Right forelimb (tissue), 1 donor: ENCODE data around the gene PGK2.
"Not testable (repeated sequence)": the region's sequence is repeated elsewhere in the genome, so short reads cannot be mapped to it uniquely, and the experiment has no call there.

Experiments used
- DNase-seq: peaks from one replicate; pipeline ENCODE4 v3.0.0-alpha.2; 2018

PGK2 gene

DNA sequence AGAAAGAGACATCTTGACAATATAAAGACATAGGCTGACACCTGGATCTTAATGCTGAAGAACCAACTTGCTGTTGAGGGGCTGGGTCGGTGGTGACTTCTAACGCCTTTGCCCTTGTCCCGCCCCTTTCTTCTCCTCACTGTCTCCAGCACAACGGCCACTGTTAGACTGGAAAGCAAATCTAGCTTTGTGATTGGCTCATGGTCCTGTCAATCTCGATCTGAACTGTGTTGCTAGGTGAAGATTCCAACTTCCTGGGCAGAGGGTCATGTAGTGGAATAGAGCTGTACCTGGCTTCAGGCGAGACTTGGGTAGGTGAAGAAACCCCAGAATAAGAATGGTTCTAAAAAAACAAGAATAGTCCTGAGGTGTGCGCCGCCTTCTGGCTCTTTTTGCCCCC lies at the start of gene PGK2:
Gene PGK2, minus strand, starts transcription at position 110 of the 400 bp plus-strand sequence. Its CDS starts 98 bp downstream, at position 12.
- no peak for DNase-seq

DNA sequence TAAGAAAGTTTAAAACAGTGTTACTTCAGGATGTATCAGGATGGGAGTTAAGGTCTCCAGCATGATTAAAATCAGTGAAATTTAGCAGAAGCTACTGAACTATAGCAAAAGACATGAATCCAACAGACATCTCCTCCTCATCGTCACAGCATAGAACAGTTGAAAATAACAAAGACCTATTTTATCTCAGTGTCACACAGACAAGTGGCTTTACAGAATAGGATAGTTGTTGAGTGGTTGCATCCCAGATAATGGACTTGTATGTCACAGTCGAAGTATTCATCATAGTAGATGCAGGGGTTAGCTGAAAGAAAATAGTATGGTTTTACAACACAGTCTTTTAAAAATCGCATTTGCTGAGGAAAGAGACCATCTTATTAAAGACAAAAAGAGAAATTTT lies 48.1 kb upstream of the PGK2 start:
- DNase-seq = no peak

DNA sequence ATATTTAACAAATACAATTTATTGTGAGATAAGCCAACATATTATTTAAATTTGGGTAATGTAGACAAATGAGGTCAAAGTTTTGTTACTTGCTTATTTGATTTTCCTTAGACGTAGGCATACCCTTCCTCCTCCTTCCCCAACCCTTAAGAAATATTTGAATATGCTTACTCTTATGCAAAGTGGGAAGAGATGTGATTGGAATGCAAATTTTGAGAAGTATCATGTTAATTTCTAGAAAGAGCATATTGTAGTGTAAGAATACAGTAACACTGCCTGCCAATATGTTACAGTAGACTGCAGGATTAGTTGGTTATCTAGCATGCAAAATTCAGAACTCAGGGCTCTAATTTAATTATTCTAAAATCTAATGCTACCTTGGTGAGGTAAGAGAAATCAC lies 46.3 kb upstream of the PGK2 start:
- DNase-seq = no peak

DNA sequence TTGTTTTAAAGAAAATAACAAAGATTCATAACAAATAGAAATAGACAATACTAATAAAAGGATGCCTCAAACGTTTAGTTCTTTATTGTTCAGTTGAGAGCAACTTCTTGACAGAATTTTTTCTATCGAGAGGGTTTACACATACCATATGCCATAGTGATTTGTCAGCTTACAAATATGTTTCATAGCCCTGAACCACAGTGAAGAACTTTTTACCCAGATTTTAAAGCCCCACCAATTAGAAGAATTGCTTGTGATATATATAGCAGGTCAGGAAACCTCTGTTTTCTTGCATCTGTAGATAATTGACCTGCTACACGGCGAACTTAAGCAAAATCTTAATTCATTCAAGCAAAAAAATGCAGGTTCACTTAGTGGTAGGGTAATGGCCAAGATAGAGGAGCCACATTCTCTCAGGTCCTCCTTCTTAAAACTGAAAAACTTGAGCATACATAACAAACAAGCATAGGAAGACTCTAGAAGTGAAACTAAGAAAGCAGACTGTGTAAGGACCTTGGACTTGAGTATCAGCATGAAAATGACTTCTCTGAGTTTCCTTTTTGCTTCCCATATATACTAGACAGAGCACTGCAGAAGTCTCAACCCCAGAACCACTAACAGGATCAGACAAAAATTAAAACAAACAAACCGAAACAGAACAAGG lies 39.8 kb upstream of the PGK2 start:
- no peak for DNase-seq

DNA sequence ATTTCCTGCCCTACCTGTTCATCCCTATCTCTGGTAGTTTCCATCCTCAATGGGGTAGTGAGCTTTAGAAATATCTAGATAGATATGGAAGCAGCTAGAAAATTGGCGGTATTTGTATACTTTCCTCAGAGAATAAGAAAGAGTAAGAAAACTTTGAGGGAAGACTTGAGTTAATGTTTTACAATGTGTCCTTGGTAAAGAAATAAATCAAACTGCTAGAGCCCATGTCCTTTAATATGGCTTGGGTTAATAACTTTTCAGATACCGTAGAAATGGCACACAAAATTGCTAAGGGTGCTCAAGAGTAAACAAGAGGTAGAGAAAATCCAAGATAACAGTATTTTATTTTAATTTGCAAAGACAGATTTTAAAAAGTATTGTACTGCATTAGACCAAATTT lies 28.1 kb upstream of the PGK2 start:
- no peak for DNase-seq

DNA sequence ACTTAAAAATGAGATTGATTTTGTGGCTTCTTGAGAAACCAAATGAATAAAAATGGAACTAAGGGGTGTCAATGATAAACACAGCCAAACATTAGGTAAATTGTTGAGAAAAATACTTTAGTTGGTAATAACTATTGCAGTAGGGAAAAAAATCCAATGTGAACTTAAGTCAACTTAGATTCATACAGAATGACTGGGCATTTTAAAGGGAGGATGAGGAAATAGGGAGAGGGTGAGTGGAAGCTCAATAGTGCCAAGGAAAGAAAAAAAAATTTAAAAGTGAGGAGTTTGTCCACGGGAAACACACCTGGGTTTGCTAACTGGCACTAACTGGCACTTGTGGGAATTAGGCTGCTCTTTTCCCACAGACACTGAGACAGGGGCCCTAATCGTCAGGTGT lies 26.2 kb upstream of the PGK2 start:
- no peak for DNase-seq

DNA sequence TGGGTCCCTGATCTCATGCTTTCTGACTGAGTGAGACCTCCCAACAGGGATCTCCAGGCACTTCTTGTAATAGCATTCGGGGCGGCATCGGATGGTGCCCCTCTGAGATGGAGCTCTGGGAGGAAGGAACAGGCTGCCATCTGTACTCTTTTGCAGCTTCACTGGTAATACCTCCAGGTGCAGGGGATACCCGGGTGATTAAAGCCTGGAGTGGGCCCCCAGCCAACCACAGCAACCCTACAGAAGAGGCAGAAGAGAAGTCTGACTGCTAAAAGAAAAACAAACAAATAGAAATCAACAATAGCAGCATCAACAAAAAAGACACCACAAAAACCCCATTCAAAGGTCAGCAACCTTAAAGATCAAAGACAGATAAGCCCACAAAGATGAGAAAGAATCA lies 19.1 kb upstream of the PGK2 start:
- DNase-seq = no peak

DNA sequence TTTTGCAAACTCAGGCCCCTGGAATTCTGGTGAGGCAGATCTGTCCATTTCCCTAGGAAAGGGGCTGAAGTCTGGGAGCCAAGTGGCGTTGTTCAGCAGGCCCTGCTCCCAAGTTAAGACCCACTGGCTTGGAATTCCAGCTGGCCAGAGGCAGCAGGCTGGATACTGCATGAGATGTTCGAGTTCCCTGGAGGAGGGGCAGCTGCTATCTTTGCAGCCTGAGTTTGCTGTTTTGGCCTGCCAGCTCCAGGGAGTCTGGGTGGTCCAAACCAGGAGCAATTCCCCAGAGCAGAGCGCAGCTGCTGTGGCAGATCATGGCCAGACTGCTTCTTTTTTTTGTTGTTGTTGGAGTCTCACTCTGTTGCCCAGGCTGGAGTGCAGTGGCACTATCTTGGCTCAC lies 18.2 kb upstream of the PGK2 start:
- DNase-seq = no peak

DNA sequence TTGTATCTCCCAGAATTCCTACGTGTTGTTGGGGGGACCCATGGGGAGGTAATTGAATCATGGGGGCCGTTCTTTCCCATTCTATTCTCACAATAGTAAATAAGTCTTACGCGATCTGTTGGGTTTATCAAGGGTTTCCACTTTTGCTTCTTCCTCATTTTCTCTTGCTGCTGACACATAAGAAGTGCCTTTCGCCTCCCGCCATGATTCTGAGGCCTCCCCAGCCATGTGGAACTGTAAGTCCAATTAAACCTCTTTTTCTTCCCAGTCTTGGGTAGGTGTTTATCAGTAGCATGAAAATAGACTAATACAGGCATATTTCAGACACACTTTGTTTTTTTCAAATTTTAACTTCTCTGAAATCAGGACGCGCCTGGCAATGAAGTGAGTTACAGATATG lies 14.4 kb upstream of the PGK2 start:
- DNase-seq = no peak

DNA sequence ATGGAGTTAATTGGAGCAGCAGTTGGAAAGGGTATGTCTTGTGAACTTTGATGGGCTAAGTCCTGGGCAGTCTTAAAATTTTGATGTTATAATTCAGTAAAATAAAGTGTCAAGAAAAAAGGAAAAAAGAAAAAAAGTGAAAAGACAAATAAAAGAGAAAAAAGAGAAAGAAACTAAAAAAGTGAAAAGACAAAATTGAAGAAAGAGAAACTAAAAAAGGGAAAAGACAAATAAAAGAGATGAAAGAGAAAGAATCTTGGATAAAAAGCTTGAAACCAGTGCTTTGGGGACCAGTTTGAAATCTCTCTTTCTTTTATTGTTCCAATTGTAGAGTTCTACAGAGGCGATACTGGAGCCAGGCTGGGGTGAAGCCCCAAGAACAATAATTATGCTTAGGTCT lies 12.0 kb upstream of the PGK2 start:
- no peak for DNase-seq

DNA sequence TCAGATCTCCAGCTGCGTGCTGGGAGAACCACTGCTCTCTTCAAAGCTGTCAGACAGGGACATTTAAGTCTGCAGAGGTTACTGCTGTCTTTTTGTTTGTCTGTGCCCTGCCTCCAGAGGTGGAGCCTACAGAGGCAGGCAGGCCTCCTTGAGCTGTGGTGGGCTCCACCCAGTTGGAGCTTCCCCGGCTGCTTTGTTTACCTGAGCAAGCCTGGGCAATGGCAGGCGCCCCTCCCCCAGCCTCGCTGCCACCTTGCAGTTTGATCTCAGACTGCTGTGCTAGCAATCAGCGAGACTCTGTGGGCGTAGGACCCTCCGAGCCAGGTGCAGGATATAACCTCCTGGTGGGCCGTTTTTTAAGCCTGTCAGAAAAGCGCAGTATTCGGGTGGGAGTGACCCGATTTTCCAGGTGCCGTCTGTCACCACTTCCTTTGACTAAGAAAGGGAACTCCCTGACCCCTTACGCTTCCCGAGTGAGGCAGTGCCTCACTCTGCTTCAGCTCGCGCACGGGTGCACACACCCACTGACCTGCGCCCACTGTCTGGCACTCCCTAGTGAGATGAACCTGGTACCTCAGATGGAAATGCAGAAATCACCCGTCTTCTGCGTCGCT lies 9.9 kb upstream of the PGK2 start:
- not testable (repeated sequence) for DNase-seq

DNA sequence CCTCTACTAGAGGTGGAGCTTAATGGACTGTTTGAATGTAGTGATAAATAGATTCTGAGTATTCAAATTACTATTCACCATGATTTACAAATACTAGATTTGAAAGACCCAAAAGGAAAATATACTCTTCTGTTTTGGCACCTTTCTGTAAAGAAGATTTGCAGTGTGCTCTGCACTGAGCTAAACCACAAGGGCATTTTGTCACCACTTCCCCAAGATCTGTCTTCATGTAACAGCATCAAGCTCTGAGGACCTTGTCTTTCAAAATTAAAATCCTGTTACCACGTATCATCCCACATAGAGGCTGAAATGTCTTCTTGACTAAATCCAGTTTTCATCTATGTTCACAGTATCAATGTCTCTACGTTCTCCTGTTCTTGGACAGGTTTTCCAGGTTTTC lies 3.3 kb upstream of the PGK2 start:
- DNase-seq = no peak

DNA sequence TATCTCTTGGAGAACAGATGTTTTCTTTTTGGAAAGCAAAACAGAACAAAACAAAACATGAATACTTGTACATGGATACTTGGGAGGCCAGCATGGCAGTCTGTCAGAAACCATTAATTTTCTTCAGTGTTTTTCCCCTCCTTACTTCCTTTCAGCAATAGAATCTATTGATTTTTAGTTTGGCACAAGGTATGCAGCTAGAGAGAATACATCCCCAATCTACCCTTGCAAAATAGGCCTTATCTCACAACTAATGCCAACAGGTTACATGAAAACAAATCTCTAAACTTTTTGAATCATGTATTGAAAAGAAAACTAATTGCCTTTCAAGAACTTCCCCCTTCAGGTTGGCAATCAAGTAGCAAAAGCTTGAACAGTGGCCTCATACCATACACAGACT lies 2.8 kb downstream of the PGK2 start:
- DNase-seq = no peak

DNA sequence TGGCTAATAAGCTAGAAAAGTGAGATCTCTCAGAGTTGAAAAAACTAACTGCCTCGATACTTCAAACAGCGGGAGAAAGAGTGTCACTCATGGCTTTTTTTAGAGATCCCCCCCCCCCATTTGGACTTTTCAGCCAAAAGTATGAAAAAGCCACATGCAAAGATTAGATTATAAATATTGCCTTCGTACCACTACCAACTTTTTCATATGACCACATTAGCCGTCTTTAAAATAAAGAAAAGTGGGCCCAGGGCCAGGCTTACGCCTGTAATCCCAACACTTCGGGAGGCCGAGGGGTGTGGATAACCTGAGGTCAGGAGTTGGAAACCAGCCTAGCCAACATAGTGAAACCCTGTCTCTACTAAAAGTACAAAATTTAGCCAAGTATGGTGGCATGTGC lies 4.4 kb downstream of the PGK2 start:
- no peak for DNase-seq

DNA sequence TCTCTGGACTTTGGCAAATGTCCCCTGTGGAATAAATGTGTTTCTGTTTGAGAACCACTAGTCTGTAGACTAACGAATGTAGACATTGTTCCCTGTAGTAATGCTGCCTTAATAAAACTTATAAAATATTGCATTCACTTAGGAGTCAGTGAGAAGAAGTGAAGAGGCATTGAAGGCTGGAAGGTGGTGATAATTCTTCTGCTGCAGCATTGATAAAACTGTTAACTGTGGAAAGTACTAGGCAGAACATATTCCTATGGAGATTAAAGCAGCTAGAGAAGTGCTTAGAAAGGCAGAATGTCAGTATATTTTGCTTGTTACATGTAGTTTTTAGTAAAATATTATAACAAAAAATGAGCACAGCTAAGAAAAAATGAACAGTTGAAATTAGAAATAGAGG lies 4.8 kb downstream of the PGK2 start:
- DNase-seq = no peak

DNA sequence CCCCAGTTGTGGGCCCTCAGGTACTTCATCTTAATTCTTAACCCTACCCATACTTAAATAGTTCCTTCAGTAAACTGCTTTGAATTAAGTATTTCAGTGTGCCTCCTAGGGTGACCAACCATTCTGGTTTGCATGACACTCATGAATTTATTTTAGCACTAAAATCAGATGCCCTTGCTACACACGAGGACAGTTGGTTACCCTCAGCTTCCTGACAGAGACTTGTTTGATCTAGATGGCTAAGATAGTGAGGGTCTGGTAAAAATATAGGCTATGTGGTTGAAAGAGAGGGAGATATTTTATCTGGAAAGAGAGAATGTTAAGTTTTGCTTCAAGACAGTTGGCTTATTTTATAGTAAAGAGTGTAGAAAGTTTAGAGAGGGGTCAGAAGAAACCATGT lies 10.6 kb downstream of the PGK2 start:
- no peak for DNase-seq

DNA sequence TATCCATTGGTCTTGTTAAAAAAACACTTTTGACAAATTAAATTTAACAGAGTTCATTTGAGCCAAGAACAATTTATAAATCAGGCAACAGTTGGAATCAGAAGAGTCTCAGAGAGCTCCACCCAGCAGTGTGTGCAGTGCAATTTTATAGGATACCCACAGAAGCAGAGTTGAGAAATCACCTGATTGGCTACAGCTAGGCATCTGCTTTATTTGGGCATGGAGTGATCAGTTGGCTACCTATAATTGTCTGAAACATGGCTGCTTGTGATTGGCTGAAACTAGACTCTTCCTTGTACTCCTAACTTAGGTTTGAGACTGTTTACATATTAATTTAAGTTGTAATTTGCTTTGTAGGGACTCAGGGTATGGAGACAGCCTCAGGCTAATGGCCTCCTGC lies 12.0 kb downstream of the PGK2 start:
- DNase-seq = no peak

DNA sequence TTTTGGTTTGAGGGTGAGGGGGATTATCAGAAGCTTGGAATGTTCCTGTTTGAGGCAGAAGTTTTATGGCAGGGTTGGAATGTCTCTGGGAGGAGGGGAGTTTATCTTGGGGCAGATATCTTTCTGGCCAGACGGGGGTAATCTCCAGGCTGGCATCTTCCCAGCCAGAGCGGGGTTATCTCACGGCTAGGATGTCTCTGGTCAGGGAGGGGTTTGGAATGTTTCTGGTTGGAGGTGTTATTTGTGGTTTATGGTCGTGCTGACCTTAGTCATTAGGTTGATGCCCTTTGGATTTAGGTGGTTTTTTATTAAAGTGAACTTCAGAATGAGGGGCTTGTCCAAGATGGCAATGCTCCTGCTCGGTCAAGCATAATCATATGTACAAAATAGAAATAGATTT lies 14.8 kb downstream of the PGK2 start:
- no peak for DNase-seq

DNA sequence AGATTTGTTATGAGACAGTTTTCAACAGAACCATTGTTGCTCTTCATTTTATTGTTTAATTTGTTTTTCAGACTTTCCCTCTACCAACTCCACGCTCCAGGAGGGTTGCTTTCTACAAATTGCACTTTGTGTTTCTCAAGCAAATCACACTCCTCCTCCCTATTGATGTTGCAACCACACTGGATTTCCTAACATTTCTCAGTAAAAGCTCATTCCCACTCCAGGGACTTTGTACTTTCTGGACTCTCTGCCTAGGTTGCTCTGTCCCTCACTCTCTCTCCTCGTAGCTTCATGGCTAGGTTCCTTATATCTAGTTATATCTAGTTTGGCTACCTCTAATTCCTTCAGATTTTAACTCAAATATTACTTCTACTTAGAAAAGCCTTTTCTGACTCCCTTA lies 20.3 kb downstream of the PGK2 start:
- no peak for DNase-seq

DNA sequence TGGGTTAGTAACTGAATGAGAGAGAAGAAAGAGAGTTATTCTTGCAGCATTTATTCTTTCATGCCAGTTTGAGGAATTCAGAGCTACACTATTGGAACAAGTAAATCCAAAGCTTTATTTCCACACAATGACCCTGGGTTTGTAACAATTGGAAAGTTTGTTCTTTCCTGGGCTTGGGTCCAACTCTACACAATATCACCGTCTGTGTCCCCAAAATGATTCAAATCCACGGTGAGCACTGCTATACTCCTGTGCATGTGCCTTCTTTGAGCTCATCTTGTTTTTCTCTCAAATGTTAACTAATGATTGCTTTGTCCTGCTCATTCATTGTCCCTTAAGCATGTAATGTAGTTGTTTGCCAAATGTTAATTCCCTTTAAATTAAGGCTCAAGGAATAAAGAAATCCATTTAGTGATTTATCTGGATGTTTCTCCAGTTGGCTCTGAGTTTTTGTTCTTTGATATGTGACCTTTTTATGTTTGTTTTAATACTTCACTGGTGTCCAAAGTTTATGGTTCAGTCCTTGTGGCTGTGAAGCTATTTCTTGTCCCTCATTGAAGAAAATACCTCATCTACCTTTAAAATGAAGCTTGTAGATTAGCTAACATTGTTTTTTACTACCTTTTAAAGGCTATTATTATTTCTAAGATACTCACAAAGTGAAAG lies 22.4 kb downstream of the PGK2 start:
- no peak for DNase-seq

DNA sequence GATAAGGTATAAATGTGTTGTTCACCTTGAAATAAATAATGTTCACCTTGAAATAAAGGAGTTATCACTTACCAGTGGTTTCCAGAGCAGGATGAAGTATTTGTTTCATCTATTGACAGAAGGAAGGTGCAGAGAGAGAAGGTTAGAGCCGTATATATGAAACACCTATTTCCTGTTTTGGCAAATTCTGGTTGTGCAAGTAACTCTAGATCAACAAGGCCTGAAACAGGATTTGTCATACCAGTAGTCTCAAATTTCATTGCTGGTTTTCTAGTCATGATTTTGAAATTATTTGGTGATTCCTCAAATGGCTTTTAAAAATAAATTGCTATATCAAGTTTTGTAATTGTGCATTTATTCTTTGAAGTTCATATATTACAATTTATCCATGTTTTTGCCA lies 42.8 kb downstream of the PGK2 start, which contains the start of gene CRISP3:
Gene CRISP3, minus strand, starts transcription at position 130 of the 400 bp plus-strand sequence. Its CDS starts 21 bp downstream, at position 109.
- no peak for DNase-seq

DNA sequence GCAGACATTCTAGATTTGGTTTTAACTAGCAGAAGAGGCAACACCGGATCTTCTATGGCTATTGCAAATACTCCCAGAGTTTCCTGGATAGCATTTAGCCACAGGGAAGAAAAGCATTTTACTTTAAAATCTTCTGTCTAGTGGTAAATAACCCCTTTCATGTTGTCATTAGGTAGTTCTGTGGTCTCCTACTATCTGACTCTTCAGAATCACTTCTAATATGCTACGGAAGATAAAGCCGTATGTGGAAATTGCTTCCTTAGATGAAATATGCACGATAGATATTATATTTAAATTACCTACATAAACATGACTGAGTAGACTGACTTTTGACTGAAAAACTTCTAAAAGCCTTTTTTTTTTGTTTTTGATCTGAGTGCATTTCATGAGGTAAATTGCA lies 43.7 kb downstream of the PGK2 start:
- no peak for DNase-seq

DNA sequence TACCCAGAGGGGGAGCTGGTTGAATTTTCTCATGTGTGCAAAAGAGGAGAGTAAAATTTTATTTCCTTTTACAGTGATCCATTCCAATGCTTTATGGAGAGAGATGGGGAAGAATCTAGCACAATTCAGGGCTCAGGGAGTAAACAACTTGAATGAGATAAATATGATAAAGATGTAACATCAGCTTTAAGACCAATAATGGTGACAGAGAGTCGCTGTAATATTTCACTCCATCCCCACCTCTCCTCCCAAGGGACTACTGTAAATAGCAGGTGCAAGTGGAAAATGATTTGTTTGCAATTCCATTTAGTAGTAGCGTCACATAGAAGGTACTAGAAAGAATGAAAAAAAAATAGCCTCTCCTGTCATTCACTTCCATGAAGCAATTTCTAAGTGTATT lies 47.7 kb downstream of the PGK2 start:
- DNase-seq = no peak

DNA sequence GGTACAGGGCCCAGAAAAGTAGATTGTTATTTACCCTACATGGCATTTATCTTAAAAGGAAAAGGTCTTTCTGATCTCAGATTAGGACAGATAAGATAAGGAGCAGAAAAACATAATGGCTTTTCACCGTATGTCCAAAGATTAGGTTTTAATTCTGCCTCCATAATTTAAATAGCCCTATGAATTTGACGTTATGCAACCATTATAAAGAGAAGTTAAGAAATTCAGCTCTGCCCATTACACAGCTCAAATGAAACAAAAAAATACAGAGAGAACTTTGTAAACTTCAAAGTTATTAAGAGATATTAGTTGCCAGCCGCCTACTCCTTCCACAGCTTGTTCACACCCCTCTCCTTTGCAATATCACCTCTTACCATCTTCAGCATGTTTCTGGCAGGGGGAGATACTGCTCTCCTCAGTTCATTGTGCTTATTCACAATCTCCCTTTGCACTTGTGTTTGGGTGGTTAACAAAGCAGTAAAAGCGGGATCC lies 51.0 kb downstream of the PGK2 start:
- no peak for DNase-seq
